Liver (tissue), 9 donors: ENCODE data around the gene DCLK3. TPM values are rescaled to one million over a fixed set of nuclear protein-coding genes. Genes with fewer than 3 reads are reported as not detected.

Source experiments
- DNase-seq: peaks from one replicate; pipeline ENCODE4 v3.0.0-alpha.2; 2017; ENCODE audit warnings: low spot score
- H3K27ac ChIP-seq, 2 donors: one replicate each; pipeline ENCODE4 v1.7.0; 2013; ENCODE audit warnings: inconsistent platforms in 2 of 2, low read length in 2 of 2, control low read depth in 1 of 2, low read depth in 1 of 2, mild to moderate bottlenecking in 1 of 2
- H3K27me3 ChIP-seq, 4 donors: one replicate each; pipeline versions ENCODE4 v1.6.1 to v1.7.0; 2013; ENCODE audit warnings: low read length in 3 of 4, inconsistent platforms in 1 of 4, mild to moderate bottlenecking in 1 of 4, moderate library complexity in 1 of 4; ENCODE audit not compliant: control insufficient read depth in 4 of 4, insufficient read depth in 4 of 4
- H3K36me3 ChIP-seq, 4 donors: one replicate each; pipeline versions ENCODE4 v1.6.1 to v1.7.0; 2013; ENCODE audit warnings: low read length in 3 of 4, mild to moderate bottlenecking in 3 of 4, low read depth in 1 of 4, moderate library complexity in 1 of 4; ENCODE audit not compliant: control insufficient read depth in 4 of 4, insufficient read depth in 3 of 4
- H3K4me1 ChIP-seq, 4 donors: one replicate each; pipeline versions ENCODE4 v1.6.1 to v1.7.0; 2013; ENCODE audit warnings: low read length in 3 of 4, mild to moderate bottlenecking in 3 of 4, moderate library complexity in 1 of 4; ENCODE audit not compliant: control insufficient read depth in 4 of 4, insufficient read depth in 4 of 4
- H3K4me3 ChIP-seq, 3 donors: one replicate each; pipeline versions ENCODE4 v1.6.1 to v1.7.0; 2013; ENCODE audit warnings: low read length in 3 of 3, control low read depth in 1 of 3, low read depth in 1 of 3, mild to moderate bottlenecking in 1 of 3
- H3K9ac ChIP-seq, 2 donors: one replicate each; pipeline ENCODE4 v1.7.0; 2013; ENCODE audit warnings: low read length in 2 of 2, mild to moderate bottlenecking in 2 of 2, moderate library complexity in 2 of 2, control low read depth in 1 of 2, low read depth in 1 of 2
- H3K9me3 ChIP-seq, 4 donors: one replicate each; pipeline versions ENCODE4 v1.6.1 to v1.7.0; 2013; ENCODE audit warnings: low read length in 3 of 4; ENCODE audit not compliant: control insufficient read depth in 4 of 4
- CTCF ChIP-seq: fragments of 150-350 bp; IDR thresholded peaks from 2 replicates; pipeline ENCODE4 v1.5.1; 2017; ENCODE audit warnings: improper control_type of control experiment, low read depth, low read length; ENCODE audit not compliant: missing input control
- EGR1 ChIP-seq, 2 donors: IDR thresholded peaks; 2 replicates each; pipeline ENCODE4 v1.6.1; 2016 to 2018; ENCODE audit warnings: antibody characterized with exemption in 2 of 2, low read depth in 2 of 2
- FOXA1 ChIP-seq: IDR thresholded peaks from 2 replicates; pipeline ENCODE4 v1.6.1; 2016; ENCODE audit warnings: antibody characterized with exemption
- FOXA2 ChIP-seq: IDR thresholded peaks from 2 replicates; pipeline ENCODE4 v1.6.1; 2016; ENCODE audit warnings: antibody characterized with exemption
- GABPA ChIP-seq, 2 donors: IDR thresholded peaks in 1 of 2; conservative IDR thresholded peaks in 1 of 2; 2 replicates each; pipeline ENCODE4 v1.6.1; 2016; ENCODE audit warnings: antibody characterized with exemption in 2 of 2, mild to moderate bottlenecking in 1 of 2, moderate library complexity in 1 of 2
- HNF4A ChIP-seq, 2 donors: conservative IDR thresholded peaks; 2 replicates each; pipeline ENCODE4 v1.6.1; 2016; ENCODE audit warnings: antibody characterized with exemption in 2 of 2, mild to moderate bottlenecking in 2 of 2
- HNF4G ChIP-seq: IDR thresholded peaks from 2 replicates; pipeline ENCODE4 v1.6.1; 2016; ENCODE audit warnings: antibody characterized with exemption
- JUND ChIP-seq, 2 donors: IDR thresholded peaks; 2 replicates each; pipeline ENCODE4 v1.6.1; 2016; ENCODE audit warnings: antibody characterized with exemption in 2 of 2
- NR2F2 ChIP-seq: IDR thresholded peaks from 2 replicates; pipeline ENCODE4 v1.6.1; 2016; ENCODE audit warnings: antibody characterized with exemption
- RAD21 ChIP-seq, 2 donors: IDR thresholded peaks; 2 replicates each; pipeline ENCODE4 v1.6.1; 2016; ENCODE audit warnings: antibody characterized with exemption in 2 of 2, mild to moderate bottlenecking in 2 of 2
- REST ChIP-seq: IDR thresholded peaks from 2 replicates; pipeline ENCODE4 v1.6.1; 2016; ENCODE audit warnings: antibody characterized with exemption, mild to moderate bottlenecking
- RXRA ChIP-seq, 2 donors: IDR thresholded peaks; 2 replicates each; pipeline ENCODE4 v1.6.1; 2017 to 2018; ENCODE audit warnings: antibody characterized with exemption in 2 of 2, mild to moderate bottlenecking in 1 of 2
- SP1 ChIP-seq: IDR thresholded peaks from 2 replicates; pipeline ENCODE4 v1.6.1; 2018; ENCODE audit warnings: antibody characterized with exemption, mild to moderate bottlenecking
- TAF1 ChIP-seq: conservative IDR thresholded peaks from 2 replicates; pipeline ENCODE4 v1.6.1; 2016; ENCODE audit warnings: antibody characterized with exemption, mild to moderate bottlenecking
- YY1 ChIP-seq: IDR thresholded peaks from 2 replicates; pipeline ENCODE4 v1.6.1; 2016; ENCODE audit warnings: antibody characterized with exemption, mild to moderate bottlenecking
- WGBS: extraction: QIAGEN DNeasy Blood & Tissue Kit; methylation state at CpG from one replicate; pipeline ENCODE4 v1.1.7; 2013; 5-methylcytosine and 5-hydroxymethylcytosine counted together
- polyA plus RNA-seq, 2 donors: library from polyadenylated mRNA; stranded (reverse) in 1 of 2; unstranded in 1 of 2; fragments of 200-250 nt in 1 of 2; fragments of >200 nt in 1 of 2; fragmentation: Nextera tagmentation in 1 of 2; extraction: Ambion mirVana in 1 of 2; gene quantifications; one replicate each; pipeline versions ENCODE4 v1.2.1 to v1.2.3, GENCODE V29; 2013 to 2015
- total RNA-seq, 2 donors: library from RNA; depleted of rRNA; stranded (reverse); fragments of >200 nt; gene quantifications; one replicate each; pipeline ENCODE4 v1.2.3, GENCODE V29; 2014
- TF ChIP-seq, protein P1 (sequence below): IDR thresholded peaks from 2 replicates; pipeline ENCODE4 v1.6.1; 2016; ENCODE audit warnings: antibody characterized with exemption
- TF ChIP-seq, protein P2 (sequence below): IDR thresholded peaks from 2 replicates; pipeline ENCODE4 v1.6.1; 2016; ENCODE audit warnings: antibody characterized with exemption
- donor health status: healthy.
- donor health status: healthy.
- donor health status: healthy.
- donor health status: healthy.
- donor health status: healthy.

Gene DCLK3
- total and polyA plus RNA-seq, 4 donors: 0.01 to 0.14 (median 0.07) TPM

DNA sequence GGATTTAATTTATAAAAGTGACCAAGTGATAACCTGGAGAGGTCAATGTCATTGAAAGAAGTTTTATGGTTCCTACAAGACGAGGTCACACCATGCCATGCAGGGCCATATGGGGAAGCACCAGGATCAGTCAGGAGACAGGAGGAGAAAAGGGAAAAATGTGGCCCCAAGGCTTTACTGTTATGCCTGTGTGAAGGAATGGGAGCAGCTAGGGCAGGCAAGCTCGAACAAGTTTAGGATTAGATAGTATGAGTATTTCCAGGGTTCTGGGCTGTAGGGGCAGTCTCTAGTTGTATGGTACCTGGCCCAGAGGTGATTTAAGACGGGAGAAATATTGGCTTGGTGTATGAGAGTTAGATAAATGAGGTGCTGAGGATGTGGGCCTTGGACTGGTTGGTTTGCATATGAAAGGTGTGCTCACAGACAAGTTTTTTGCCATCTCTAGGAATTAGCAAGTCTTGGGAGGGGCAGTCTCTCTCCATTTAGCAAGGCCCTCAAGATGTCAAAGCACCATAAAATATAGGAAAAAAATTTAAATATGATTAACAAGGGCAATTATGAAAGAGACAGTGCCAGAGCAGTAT, 36.3 kb upstream of the DCLK3 start:
- no peak overlapping the region for H3K27ac ChIP-seq
- peaks cover 0 to 10% (median 2%) of the 10 kb centered on the region in 4 donors for H3K9me3 ChIP-seq
- no peak overlapping the region for H3K9ac ChIP-seq
- no peak for DNase-seq
- H3K4me1 ChIP-seq: no peaks in the 10 kb centered on the region
- WGBS: 70% methylated on average over 3 of the region's 3 CpGs
- no peak overlapping the region for H3K4me3 ChIP-seq
- TF ChIP-seq HNF4A (conservative IDR thresholded peaks at IDR 0.05): no peak
- no peak for TF ChIP-seq HNF4G
- no peak for TF ChIP-seq RAD21 (IDR thresholded peaks at IDR 0.05)
- no peak for TF ChIP-seq REST
- no peak for TF ChIP-seq YY1
- TF ChIP-seq JUND (IDR thresholded peaks at IDR 0.05): no peak
- TF ChIP-seq TAF1: no peak
- TF ChIP-seq FOXA2: no peak
- TF ChIP-seq FOXA1: no peak
- no peak for TF ChIP-seq CTCF
- no peak for TF ChIP-seq SP1
- TF ChIP-seq, protein P1, sequence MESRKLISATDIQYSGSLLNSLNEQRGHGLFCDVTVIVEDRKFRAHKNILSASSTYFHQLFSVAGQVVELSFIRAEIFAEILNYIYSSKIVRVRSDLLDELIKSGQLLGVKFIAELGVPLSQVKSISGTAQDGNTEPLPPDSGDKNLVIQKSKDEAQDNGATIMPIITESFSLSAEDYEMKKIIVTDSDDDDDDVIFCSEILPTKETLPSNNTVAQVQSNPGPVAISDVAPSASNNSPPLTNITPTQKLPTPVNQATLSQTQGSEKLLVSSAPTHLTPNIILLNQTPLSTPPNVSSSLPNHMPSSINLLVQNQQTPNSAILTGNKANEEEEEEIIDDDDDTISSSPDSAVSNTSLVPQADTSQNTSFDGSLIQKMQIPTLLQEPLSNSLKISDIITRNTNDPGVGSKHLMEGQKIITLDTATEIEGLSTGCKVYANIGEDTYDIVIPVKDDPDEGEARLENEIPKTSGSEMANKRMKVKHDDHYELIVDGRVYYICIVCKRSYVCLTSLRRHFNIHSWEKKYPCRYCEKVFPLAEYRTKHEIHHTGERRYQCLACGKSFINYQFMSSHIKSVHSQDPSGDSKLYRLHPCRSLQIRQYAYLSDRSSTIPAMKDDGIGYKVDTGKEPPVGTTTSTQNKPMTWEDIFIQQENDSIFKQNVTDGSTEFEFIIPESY: no peak
- TF ChIP-seq GABPA (IDR thresholded peaks at IDR 0.05 in 1 of 2, conservative IDR thresholded peaks at IDR 0.05 in 1 of 2): no peak
- no peak for TF ChIP-seq NR2F2
- TF ChIP-seq, protein P2, sequence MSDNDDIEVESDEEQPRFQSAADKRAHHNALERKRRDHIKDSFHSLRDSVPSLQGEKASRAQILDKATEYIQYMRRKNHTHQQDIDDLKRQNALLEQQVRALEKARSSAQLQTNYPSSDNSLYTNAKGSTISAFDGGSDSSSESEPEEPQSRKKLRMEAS: no peak
- no peak for TF ChIP-seq RXRA (IDR thresholded peaks at IDR 0.05)
- H3K36me3 ChIP-seq: no peaks in the 10 kb centered on the region
- H3K27me3 ChIP-seq: no peaks in the 10 kb centered on the region

DNA sequence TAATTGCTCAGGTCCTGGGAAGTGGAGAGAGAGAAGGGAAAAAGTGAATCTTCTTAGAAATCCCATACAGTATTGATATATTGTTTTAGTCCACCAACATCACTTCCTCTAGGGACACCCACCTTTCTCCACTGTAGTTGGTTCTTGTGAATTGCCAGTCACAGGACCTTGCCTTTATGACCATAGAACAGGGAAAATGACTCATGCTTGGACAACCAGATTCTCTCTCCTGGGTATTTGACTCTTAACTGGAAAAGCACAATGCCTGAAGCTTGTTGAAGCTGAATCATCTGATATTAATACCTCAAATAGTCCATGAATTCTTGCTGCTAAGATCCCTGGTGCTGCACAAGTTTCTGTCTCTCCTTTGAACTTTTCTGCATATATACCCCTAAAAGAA, 32.5 kb upstream of the DCLK3 start:
- H3K36me3 ChIP-seq: no peaks in the 10 kb centered on the region
- no peak overlapping the region for H3K4me3 ChIP-seq
- no peaks in the 10 kb centered on the region for H3K9me3 ChIP-seq
- H3K4me1 ChIP-seq: no peaks in the 10 kb centered on the region
- no peaks in the 10 kb centered on the region for H3K27me3 ChIP-seq
- H3K9ac ChIP-seq: no peak overlapping the region
- H3K27ac ChIP-seq: no peak overlapping the region
- DNase-seq: no peak
- TF ChIP-seq FOXA1 (no peak), FOXA2 (no peak), REST (no peak), HNF4A (conservative IDR thresholded peaks at IDR 0.05) (no peak), JUND (IDR thresholded peaks at IDR 0.05) (no peak), TAF1 (no peak), HNF4G (no peak), EGR1 (IDR thresholded peaks at IDR 0.05; ENCODE audit: low read depth in 2 of 2) (no peak), YY1 (no peak), SP1 (no peak), RAD21 (IDR thresholded peaks at IDR 0.05) (no peak), RXRA (IDR thresholded peaks at IDR 0.05) (no peak), GABPA (IDR thresholded peaks at IDR 0.05 in 1 of 2, conservative IDR thresholded peaks at IDR 0.05 in 1 of 2) (no peak)
- TF ChIP-seq, protein P2: no peak
- TF ChIP-seq, protein P1: no peak
